ENCODE data around the gene NRN1L.
"Not testable (repeated sequence)": the region's sequence is repeated elsewhere in the genome, so short reads cannot be mapped to it uniquely, and the experiment has no call there.

The NRN1L gene

DNA sequence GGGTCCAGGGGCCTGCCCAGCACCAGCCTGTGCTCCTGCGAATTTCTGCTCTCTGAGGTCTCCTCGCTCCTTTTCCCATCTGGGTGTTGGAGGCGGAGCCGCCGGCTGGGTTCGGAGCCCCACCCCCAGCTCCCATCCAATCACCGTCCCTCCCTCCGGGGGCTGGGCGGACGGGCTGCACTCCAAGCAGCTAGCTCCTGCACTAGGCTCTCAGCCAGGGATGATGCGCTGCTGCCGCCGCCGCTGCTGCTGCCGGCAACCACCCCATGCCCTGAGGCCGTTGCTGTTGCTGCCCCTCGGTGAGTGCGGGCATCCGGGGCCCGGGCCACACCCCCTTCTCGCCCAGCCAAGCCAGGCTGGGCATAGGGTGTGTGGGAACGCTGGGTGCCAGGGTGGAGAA is at the start of gene NRN1L:
Gene NRN1L, plus strand, starts transcription at position 202 of the 400 bp plus-strand sequence. Its CDS starts 19 bp downstream, at position 221.
- no peak for DNase-seq

DNA sequence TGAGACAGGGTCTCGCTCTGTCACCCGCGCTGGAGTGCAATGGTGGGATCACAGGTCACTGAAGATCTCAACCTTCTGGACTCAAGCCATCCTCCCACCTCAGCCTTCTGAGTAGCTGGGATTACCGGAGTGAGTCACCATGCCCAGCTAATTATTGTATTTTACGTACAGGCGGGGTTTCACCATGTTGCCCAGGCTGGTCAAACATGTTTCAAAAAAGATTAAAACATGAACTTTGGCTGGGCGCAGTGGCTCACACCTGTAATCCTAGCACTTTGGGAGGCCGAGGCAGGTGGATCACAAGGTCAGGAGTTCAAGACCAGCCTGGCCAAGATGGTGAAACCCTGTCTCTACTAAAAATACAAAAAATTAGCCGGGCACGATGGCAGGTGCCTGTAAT is 47.5 kb upstream of the NRN1L start:
- not testable (repeated sequence) for DNase-seq

DNA sequence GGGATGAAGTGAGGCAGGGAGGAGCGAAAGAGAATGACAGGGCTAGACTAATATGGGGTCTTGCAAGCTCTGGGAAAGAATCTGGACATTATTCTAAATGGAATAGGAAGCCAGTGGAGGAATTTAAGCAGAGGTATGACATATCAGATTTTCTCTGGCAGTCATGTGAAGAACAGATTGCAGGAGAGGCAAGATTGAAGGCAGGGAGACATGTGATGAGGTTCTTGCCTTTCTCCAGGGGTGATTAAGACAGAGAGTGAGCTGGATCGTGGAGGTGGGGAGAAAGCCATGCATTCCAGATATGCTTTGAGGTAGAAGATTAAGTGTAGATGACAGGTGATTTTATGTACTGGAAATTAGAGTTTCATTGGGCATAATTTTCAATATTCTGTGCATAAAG is 46.9 kb upstream of the NRN1L start:
- DNase-seq: no peak

DNA sequence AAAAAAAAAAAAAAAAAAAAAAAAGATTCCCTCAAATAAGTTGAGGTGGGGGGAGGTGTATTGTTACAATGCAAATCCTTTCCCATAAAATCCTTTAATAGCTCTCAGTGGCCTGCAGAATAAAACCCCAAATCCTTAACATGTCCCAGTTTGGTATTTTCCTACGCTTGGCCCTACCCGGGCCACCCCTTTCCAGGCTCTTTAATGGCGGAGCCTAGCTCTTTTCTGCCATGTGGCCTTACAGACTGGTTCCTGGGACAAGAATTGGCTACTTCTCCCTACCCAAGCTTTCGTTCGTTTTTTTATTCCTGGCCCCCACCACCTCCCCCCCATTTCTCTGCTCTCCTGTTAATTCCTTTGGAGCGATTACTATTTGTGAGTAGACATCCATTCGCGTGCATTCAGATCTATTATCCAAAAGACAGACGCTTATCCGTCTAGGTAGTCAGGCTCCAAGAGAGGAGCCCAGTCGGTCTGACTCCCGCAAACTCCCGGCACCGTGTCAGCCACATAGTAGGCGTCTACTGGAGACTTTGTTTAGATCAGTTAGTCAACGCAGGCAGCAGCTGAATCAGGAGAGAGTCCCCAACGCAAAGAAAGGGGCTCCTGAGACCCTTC is 43.4 kb upstream of the NRN1L start:
- no peak for DNase-seq

DNA sequence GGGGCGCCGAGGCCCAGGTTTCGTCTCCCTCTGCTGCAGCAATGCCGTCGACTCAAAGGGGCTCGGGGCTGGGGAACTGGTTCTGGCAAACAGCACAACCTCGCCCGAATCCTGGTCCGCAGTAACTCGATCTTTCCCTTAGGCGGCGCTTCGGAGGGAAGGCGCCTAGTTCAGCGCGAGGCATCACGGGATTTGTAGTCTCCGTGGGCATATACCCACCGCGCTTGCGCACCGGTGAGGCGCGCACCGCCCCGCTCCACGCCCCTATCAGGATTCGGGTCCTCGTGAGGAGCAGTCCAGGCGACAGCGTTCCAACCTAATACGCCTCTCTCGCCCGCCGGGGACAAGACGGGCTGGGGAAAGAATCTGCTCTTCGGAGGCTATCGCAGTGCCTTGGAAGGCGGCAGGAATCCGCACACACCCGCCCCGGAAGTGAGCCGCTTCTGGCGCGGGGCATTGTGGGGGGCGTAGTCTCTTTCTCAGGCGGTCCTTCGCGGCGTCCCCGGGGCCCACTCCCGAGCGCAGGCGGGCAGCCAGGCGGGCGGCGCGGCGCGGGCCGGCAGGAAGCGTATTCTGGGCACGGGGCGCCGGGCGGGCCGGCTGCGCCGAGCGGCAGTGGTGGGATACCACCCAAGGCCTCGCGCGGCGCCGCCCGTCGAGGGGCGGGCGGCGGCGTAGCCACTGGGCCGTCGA is 42.7 kb upstream of the NRN1L start, which contains the start of gene THAP11:
Gene THAP11, plus strand, starts transcription at position 505 of the 693 bp plus-strand sequence. CDS start 235 bp downstream, outside the sequence.
- DNase-seq: peak; percentile 87 to 94

DNA sequence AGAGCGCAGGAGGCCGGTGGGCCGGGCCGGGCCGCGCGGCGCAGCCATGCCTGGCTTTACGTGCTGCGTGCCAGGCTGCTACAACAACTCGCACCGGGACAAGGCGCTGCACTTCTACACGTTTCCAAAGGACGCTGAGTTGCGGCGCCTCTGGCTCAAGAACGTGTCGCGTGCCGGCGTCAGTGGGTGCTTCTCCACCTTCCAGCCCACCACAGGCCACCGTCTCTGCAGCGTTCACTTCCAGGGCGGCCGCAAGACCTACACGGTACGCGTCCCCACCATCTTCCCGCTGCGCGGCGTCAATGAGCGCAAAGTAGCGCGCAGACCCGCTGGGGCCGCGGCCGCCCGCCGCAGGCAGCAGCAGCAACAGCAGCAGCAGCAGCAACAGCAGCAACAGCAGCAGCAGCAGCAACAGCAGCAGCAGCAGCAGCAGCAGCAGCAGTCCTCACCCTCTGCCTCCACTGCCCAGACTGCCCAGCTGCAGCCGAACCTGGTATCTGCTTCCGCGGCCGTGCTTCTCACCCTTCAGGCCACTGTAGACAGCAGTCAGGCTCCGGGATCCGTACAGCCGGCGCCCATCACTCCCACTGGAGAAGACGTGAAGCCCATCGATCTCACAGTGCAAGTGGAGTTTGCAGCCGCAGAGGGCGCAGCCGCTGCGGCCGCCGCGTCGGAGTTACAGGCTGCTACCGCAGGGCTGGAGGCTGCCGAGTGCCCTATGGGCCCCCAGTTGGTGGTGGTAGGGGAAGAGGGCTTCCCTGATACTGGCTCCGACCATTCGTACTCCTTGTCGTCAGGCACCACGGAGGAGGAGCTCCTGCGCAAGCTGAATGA is 42.0 kb upstream of the NRN1L start:
- peak in 1 of 2 experiments; percentile 63 for DNase-seq

DNA sequence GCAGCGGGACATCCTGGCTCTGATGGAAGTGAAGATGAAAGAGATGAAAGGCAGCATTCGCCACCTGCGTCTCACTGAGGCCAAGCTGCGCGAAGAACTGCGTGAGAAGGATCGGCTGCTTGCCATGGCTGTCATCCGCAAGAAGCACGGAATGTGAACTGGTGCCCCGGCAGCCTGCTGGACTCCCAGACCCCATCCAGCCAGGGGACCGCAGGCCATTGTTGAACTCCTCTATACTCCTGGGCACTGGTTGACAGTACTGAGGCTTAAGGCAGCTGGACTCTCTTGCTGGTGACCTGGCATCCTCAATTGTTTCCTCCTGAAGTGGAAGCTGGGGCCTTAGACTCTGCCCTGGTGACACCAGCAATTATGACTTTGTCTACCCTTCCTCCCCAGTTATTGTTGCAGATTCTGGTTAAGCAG is 41.3 kb upstream of the NRN1L start:
- DNase-seq: no peak

DNA sequence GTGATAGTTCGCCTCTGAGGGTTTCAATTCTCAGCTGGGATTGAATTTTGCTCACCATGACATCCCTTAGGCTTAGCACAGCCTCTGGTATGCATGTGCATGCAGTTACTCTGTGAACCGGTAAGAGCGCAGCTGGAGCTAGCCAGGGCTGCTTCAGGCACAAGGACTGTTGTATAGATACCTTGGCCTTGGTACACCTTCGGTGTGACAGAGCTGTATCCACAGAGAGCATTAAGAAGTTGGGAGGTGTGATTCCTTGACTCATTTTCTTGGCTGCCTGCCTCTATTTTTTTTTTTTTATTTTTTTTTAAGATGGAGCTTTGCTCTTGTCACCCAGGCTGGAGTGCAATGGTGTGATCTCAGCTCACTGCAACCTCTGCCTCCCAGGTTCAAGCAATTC is 40.2 kb upstream of the NRN1L start:
- DNase-seq: no peak

DNA sequence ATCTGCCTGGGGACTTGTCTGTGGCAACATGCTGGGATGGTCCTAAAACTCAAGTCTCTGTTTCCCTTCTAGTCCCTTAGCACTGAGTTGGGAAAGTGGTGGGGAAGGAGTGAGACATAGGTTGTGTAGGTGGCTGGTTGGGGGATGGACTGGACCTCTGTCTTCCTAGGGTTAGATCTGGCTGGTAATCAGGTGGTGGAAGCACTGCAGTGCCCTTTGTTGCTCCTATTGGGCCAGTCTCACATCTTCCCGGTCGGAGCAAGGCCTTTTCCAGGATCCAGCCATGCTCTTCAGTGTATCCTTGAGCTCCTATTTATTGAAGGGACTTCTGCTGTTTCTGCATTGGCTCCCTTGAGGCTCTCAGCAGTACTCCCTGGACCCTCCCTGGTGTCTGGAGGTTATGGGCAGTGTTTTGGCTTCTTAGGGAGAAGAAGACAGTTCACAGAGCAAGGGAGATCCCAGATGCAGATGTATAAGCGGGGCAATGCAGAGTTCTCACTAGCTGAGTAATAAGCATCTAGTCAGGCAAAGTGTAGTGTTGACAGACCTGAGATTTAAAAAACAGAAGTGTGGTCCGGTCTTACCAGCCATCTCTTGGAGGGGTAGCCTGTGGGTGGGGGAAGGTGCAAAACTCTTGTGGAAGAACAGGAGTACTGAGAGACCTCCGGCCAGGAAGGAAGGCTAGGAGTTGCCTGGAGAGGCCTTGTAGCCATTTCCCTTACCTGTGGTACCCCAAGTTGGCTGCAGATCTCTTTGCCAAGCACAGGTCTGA is 39.2 kb upstream of the NRN1L start:
- no peak for DNase-seq

DNA sequence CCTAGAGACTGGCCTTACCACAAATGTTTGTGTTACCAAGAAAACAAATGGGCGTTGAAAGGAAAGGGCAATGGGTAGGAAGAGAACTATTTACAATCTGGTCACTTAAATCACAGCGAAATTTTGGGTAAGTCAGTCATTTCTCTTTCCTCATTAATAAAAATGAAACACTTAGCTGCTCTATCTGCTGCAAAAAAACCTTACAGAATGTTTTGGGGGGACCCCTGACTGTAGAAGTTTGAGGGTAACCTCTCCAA is 38.7 kb upstream of the NRN1L start:
- DNase-seq: no peak

DNA sequence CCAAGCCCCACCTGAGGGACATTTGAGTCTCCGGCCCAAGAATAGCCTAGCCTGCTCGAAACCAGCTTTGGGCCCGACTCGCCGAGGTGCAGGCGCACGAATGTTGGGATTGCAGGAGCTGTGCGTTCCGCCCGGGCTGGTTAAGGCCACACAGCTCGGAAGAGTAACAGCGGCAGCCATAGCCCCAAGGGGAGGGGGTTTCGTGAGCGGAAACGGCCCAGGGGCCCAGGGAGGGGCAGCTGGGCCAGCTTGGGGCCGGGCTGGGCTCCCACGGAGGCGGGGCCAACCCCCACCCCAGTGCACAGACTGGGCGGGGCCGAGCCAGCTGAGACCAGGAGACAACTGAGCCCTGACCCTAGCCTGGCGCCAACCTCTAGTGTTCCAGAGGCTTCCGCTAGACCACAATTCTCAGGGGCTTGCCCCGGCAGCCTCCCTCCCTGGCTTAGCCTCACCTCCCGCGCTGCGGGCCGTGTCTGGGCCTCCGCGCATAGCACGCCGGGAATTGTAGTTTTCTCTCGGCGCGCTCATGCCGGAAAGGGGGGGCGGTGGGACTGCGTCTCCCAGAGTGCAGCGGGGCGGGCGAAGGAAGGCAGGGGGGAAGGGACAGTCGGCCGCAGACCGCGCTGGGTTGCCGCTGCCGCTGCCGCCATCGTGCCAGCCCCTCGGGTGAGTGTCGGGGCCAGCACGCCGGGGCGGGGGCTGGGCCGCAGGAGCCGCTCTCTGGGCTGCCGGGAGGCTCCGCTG is 38.2 kb upstream of the NRN1L start, which contains the start of gene NUTF2:
Gene NUTF2, plus strand, starts transcription at position 614 of the 744 bp plus-strand sequence. CDS start 18,198 bp downstream, outside the sequence.
- DNase-seq: peak; percentile 86 to 91

DNA sequence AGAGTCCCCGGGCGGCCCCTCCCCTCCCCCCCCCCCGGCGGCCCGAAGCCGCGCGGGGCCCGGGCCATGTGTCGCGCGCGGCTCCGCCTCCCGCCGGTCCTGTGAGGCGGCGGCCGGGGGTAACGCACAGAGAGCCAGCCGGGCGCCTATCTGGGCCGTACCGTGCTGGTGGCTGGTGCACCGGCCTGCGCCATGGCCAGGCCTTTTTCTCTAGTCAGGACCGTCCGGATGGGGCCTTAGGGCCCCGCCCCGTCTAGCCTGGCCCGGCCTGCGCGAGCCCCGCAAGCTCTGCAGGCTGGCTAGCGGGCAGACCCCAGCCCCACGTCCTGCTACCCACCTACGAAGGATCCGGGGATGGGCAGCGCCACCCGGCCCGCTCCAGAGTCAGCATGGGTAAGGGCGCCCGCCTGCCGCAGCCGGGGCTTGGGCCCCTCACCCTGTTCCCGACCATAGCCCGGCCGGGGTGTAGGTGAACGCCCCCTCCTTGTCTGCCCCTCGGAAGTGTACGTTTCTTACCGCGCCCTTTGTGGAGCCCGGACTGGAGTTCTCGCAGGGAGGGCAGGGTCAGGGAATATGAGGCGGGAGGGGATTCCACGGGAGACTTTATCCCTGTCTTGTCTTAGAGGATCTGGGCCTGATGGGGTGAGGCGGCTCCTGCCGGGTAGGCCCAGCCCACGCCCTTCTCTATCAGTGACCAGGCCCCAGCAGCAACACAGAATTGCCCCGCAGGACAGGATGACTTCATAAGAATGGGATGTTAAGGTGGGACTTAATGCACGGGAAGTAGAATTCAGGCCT is 37.4 kb upstream of the NRN1L start, which contains the start of gene CENPT:
Gene CENPT, minus strand, starts transcription at position 630 of the 798 bp plus-strand sequence. CDS start 13,834 bp downstream, outside the sequence.
- DNase-seq: peak in 1 of 2 experiments; percentile 57

DNA sequence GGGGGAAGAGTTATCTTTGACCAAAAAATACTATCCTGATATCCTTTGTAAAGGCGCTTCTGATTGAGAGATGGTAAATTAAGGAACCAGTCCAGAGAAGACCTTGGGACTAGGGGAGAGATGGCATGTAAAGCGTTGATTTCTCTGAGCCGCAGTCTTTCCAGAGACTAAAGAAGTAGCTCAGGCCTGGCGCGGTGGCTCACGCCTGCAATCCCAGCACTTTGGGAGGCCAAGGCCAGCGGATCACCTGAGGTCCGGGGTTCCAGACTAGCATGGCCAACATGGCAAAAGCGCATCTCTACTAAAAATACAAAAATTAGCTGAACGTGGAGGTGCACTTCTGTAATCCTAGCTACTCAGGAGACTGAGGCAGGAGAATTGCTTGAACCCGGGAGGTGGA is 36.6 kb upstream of the NRN1L start:
- no peak for DNase-seq

DNA sequence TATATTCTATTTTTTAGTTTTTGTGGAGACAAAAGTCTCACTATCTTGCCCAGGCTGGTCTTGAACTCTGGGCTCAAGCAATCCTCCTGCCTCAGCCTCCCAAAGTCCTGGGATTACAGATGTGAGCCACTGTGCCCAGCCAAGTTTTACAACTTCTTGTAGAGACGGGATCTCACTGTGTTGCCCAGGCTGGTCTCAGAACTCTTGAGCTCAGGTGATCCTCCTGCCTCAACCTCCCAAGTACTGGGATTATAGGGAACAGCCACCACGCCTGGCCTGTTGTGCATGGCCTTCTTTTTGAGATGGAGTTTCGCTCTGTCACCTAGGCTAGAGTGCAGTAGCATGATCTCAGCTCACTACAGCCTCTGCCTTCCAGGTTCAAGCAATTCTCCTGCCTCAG is 31.0 kb upstream of the NRN1L start:
- DNase-seq: no peak

DNA sequence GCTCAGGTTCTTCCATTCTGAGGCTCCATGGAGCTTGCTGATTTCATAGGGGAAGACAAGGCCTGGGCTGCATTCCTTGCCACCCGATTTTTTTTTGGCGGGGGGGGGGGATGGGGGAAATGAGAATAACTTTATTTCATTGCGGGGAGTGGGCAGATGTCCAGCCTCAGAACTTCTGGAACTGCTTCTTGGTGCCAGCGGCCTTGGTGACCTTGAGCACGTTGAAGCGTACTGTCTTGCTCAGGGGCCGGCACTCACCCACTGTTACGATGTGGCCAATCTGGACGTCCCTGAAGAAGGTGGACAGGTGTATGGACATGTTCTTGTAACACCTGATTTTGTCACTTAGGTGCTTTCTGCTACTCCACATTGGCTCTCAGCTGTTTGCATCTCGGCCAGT is 28.9 kb upstream of the NRN1L start:
- no peak for DNase-seq

DNA sequence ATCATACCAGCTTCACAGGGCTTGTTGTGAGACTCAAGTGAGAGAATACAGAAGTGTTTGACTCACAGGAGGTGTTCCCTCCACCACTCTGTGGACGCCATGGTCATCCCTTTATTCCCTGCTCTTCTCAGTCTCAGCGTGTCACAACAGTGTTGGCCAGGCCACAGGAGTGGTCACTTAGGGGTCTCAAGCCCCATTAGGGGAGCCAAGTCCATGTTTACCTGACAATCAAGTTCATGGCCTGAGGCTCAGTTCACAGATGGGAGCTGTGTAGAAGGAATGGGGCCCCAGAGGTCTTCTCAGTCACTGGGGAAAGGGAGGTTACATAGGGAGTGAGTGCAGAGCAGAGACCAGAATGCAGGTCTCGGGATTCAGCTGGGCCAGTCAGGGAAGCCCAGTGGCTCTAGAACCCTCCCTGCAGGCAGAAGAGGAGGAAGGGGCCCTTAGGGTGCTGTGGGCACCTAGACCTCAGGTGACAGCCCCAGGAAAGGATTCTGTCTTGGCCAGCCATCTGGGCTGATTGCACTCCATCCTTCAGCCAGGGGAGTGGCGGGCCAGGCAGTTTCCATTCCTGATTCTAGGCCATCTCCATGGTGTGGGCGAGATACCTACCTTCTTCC is 27.6 kb upstream of the NRN1L start:
- no peak for DNase-seq

DNA sequence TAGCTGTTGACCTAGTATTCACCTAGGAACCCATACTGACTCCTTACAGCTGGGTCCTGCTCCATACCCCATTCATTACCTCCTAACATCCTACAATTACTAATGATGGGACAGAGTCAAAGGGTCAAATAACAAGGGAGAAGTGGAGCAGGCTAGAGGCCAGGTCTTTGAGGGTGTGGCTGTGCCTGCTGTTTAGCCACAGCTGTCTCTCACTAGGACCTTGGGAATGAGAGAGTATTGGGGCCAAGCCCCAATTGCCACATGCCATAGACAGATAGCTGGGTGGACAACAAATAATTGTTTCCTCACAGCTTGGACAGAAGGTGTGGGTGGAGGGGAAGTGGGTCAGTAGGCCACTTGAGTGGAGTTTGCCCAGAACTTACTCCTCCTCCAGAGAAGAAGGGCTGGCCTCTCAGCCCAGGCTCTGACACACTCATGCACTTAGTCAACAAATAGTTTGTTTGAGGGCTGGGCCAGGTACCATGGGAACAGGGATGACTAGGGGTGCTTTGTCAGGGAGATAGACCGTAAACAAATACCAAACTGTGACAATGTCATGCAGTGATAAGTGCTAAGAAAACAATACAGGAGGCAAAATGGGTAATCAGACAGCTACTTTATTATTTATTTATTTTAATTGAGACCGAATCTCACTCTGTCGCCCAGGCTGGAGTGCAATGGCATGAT is 27.0 kb upstream of the NRN1L start:
- DNase-seq: peak; percentile 73 to 88

DNA sequence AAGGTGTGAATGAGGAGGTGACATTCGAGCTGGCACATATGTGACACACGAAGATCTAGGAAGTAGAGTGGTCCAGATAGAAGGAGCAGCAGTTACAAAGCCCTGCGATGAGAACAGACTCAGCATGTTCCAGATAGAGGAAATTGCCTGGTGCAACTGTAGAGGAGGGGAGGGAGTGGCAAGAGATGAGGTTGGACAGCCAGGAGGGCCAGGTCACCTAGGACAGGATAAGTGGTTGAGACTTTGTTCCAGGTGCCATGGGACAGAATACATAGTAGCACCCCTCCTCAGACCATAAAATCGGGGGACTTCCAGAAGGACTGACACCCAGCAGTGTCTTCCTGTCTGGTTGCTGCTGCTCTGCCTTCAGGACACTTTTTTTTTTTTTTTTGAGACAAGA is 26.2 kb upstream of the NRN1L start:
- DNase-seq: no peak

DNA sequence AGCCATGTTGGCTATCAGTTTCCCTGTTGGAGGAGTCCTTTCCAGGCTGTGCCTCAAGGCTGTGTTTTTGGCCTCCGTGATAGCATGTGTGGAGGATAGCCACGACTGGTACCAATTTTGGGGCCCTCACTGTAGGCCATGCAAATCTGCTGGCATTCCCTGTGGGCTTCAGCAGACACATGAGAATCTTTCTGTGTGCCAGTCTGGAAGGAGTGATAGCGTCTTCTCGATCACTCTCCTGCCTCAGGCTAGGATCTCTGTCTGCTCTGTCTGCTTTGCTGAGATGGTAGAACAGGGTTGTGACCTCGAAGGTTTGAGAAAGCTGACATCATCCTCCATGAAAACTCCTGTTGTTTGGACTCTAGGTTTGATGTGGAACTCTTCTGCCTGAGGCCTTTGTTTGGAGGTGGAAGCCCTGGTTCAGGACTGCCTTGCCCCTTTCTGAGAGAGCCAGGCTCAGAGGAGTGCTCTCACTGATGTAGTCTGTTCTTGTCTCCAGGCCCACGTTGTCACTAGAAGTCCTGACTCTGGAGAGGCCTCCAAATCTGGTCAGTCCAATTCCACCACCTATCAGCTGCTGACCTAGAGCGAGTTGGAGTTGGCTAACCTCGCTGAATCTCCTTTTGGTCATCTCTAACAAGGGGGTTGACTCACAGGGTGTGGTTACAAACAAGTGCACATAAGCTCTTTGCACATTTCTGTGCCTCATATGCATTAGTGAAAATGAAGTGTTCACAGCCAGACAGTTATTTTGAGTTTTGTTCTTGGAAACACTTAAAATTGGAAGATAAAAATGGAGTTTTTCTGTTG is 23.9 kb upstream of the NRN1L start:
- DNase-seq: peak in 1 of 2 experiments; percentile 35
